IMR-90 (cell line): ENCODE measurements around the gene LRRC61. TPM values are rescaled to one million over a fixed set of nuclear protein-coding genes. Genes with fewer than 3 reads are reported as not detected.

Experiments used
- ATAC-seq: fragments of 200-7000 bp; cut with Tn5 transposase; 2 replicates; pipeline ENCODE4 v1.9.1; 2020; ENCODE audit warnings: low read depth, mild to moderate bottlenecking, moderate library complexity
- BruUV-seq: library from RNA; stranded (reverse); fragments of 400-500 nt; replicated peaks from 2 replicates; lab custom pipeline; 2021; lab: Mats Ljungman, UMichigan
- CTCF ChIA-PET: fragments of 300-600 bp; formaldehyde crosslinking; extraction: SDS; loops from one replicate; lab custom pipeline; 2021; ENCODE audit warnings: antibody characterized with exemption; lab: Yijun Ruan, JAX
- POLR2A ChIA-PET: fragments of 300-600 bp; sonication (Branson Sonifier 250); formaldehyde crosslinking; loops from one replicate; lab custom pipeline; 2022; ENCODE audit warnings: antibody characterized with exemption; ENCODE audit not compliant: unreplicated experiment; lab: Charles Lee
- DNase-seq: peaks from one replicate; pipeline ENCODE4 v3.0.0; 2013
- H2AFZ ChIP-seq: replicated peaks from 2 replicates; pipeline ENCODE3; 2013; ENCODE audit warnings: low read length, mild to moderate bottlenecking; ENCODE audit not compliant: poor library complexity
- H2AK5ac ChIP-seq: 2 replicates; pipeline ENCODE4 v1.6.1; 2013; ENCODE audit warnings: low read depth, low read length, inconsistent platforms
- H2AK9ac ChIP-seq: replicated peaks from 2 replicates; pipeline ENCODE3; 2013; ENCODE audit warnings: mild to moderate bottlenecking, low read depth, low read length, moderate library complexity; ENCODE audit not compliant: poor library complexity
- H2BK120ac ChIP-seq: 2 replicates; pipeline ENCODE4 v1.6.1; 2013; ENCODE audit warnings: low read depth, low read length, inconsistent platforms
- H2BK15ac ChIP-seq: 3 replicates; pipeline ENCODE4 v1.6.1; 2013; ENCODE audit warnings: low read depth, low read length, inconsistent platforms
- H2BK20ac ChIP-seq: 2 replicates; pipeline ENCODE4 v1.6.1; 2013; ENCODE audit warnings: low read depth, mild to moderate bottlenecking, inconsistent platforms, low read length, moderate library complexity
- H2BK5ac ChIP-seq: 2 replicates; pipeline ENCODE4 v1.6.1; 2013; ENCODE audit warnings: mild to moderate bottlenecking, low read depth, low read length, inconsistent platforms; ENCODE audit not compliant: poor library complexity, severe bottlenecking
- H3K14ac ChIP-seq: replicated peaks from 2 replicates; pipeline ENCODE4 v1.6.1; 2013; ENCODE audit warnings: low read depth, low read length, inconsistent platforms
- H3K18ac ChIP-seq: 2 replicates; pipeline ENCODE4 v1.6.1; 2013; ENCODE audit warnings: low read depth, low read length, control low read depth
- H3K23ac ChIP-seq: 2 replicates; pipeline ENCODE4 v1.6.1; 2013; ENCODE audit warnings: low read depth, low read length, inconsistent platforms
- H3K27ac ChIP-seq: 2 replicates; pipeline ENCODE4 v1.5.1; 2013; ENCODE audit warnings: mild to moderate bottlenecking, control low read depth, low read length; ENCODE audit not compliant: insufficient read depth
- H3K27me3 ChIP-seq: 2 replicates; pipeline ENCODE4 v1.6.1; 2013; ENCODE audit warnings: low read length; ENCODE audit not compliant: control insufficient read depth, insufficient read depth
- H3K36me3 ChIP-seq: 2 replicates; pipeline ENCODE4 v1.6.1; 2013; ENCODE audit warnings: low read length, mixed read lengths; ENCODE audit not compliant: control insufficient read depth, insufficient read depth
- H3K4ac ChIP-seq: 2 replicates; pipeline ENCODE4 v1.6.1; 2013; ENCODE audit warnings: low read depth, low read length, inconsistent platforms
- H3K4me1 ChIP-seq: 2 replicates; pipeline ENCODE4 v1.6.1; 2013; ENCODE audit warnings: low read length, mixed read lengths; ENCODE audit not compliant: control insufficient read depth, insufficient read depth
- H3K4me2 ChIP-seq: 2 replicates; pipeline ENCODE4 v1.6.1; 2013; ENCODE audit warnings: low read depth, mild to moderate bottlenecking, control low read depth, low read length, moderate library complexity
- H3K4me3 ChIP-seq: 2 replicates; pipeline ENCODE4 v1.5.1; 2013; ENCODE audit warnings: low read depth, mild to moderate bottlenecking, control low read depth, low read length, moderate library complexity; ENCODE audit not compliant: insufficient read depth
- H3K56ac ChIP-seq: 2 replicates; pipeline ENCODE4 v1.6.1; 2013; ENCODE audit warnings: low read length, inconsistent platforms; ENCODE audit not compliant: insufficient read depth; ENCODE audit errors: extremely low read depth
- H3K79me1 ChIP-seq, 2 experiments: 2 replicates each; pipeline ENCODE4 v1.6.1; 2013; ENCODE audit warnings: low read length in 2 of 2, inconsistent platforms in 1 of 2, low read depth in 1 of 2
- H3K9ac ChIP-seq: 2 replicates; pipeline ENCODE4 v1.6.1; 2013; ENCODE audit warnings: low read depth, low read length, control low read depth
- H3K9me1 ChIP-seq: 2 replicates; pipeline ENCODE4 v1.6.1; 2013; ENCODE audit warnings: low read length, inconsistent platforms; ENCODE audit not compliant: insufficient read depth
- H3K9me3 ChIP-seq: 2 replicates; pipeline ENCODE4 v1.6.1; 2013; ENCODE audit warnings: low read length; ENCODE audit not compliant: control insufficient read depth, insufficient read depth
- H4K20me1 ChIP-seq: 2 replicates; pipeline ENCODE4 v1.6.1; 2013; ENCODE audit warnings: low read length, inconsistent platforms; ENCODE audit not compliant: insufficient read depth
- H4K5ac ChIP-seq: 2 replicates; pipeline ENCODE4 v1.6.1; 2013; ENCODE audit warnings: mild to moderate bottlenecking, low read depth, low read length, control low read depth
- H4K8ac ChIP-seq, 2 experiments: 2 replicates each; pipeline ENCODE4 v1.6.1; 2013; ENCODE audit warnings: low read depth in 2 of 2, low read length in 2 of 2, control low read depth in 1 of 2, inconsistent platforms in 1 of 2
- H4K91ac ChIP-seq: 2 replicates; pipeline ENCODE4 v1.6.1; 2013; ENCODE audit warnings: low read depth, low read length, inconsistent platforms; ENCODE audit not compliant: insufficient read depth
- CEBPB ChIP-seq: IDR thresholded peaks from 2 replicates; pipeline ENCODE4 v1.6.1; 2012; ENCODE audit warnings: low read depth, low read length, improper control_type of control experiment
- CHD1 ChIP-seq: IDR thresholded peaks from 2 replicates; pipeline ENCODE4 v1.6.1; 2012; ENCODE audit warnings: low read depth, low read length, improper control_type of control experiment
- FOS ChIP-seq: fragments of 150-350 bp; IDR thresholded peaks from 2 replicates; pipeline ENCODE4 v1.6.1; 2016; ENCODE audit warnings: low read depth, low read length
- MAFK ChIP-seq: IDR thresholded peaks from 2 replicates; pipeline ENCODE4 v1.6.1; 2012; ENCODE audit warnings: low read depth, low read length, improper control_type of control experiment
- POLR2A ChIP-seq: IDR thresholded peaks from 2 replicates; pipeline ENCODE4 v1.6.1; 2012; ENCODE audit warnings: mild to moderate bottlenecking, low read depth, low read length
- WGBS, 2 experiments: methylation state at CpG; one replicate each; pipeline versions ENCODE4 v1.1.5 to v1.1.7; 2013; ENCODE audit warnings: missing lambda C conversion rate in 2 of 2; ENCODE audit not compliant: insufficient read length in 1 of 2; ENCODE audit errors: extremely low coverage in 2 of 2; 5-methylcytosine and 5-hydroxymethylcytosine counted together
- dilution Hi-C: fragments of 300-500 bp; cut with HindIII; formaldehyde crosslinking; loops from one replicate; pipeline ENCODE4 v1.14.3; 2018; ENCODE audit warnings: low sequenced_read_pairs; ENCODE audit not compliant: unreplicated experiment
- in situ Hi-C: fragments of 300-500 bp; cut with MboI; formaldehyde crosslinking; loops from 3 replicates; pipeline ENCODE4 v1.14.3; 2019; ENCODE audit warnings: low sequenced_read_pairs, inconsistent platforms, mixed read lengths
- intact Hi-C: fragments of 100-400 bp; cut with micrococcal nuclease; formaldehyde crosslinking; loops from 2 replicates; pipeline ENCODE4 v1.10.0; 2022
- polyA plus RNA-seq, 3 experiments: library from polyadenylated mRNA; depleted of rRNA; stranded (reverse); fragments of >200 nt; gene quantifications; 2 replicates each; pipeline ENCODE4 v1.2.3, GENCODE V29; 2012; ENCODE audit warnings: low replicate concordance in 1 of 3
- total RNA-seq: library from RNA; depleted of rRNA; stranded (reverse); fragments of >200 nt; gene quantifications from 2 replicates; pipeline ENCODE4 v1.2.3, GENCODE V29; 2012
- TF ChIP-seq, protein P1 (sequence below): fragments of 150-350 bp; IDR thresholded peaks from 2 replicates; pipeline ENCODE4 v1.6.1; 2016; ENCODE audit warnings: low read depth, mild to moderate bottlenecking, low read length, moderate library complexity, borderline replicate concordance
- TF ChIP-seq, protein P2 (sequence below): fragments of 150-350 bp; IDR thresholded peaks from 2 replicates; pipeline ENCODE4 v1.6.1; 2017; ENCODE audit warnings: mild to moderate bottlenecking, antibody characterized with exemption, low read length, low read depth

LRRC61 gene
- total and polyA plus RNA-seq, 2 of the 4 experiments (the other 2 are of a cell fraction), result 0.07 TPM; not detected in 1

DNA sequence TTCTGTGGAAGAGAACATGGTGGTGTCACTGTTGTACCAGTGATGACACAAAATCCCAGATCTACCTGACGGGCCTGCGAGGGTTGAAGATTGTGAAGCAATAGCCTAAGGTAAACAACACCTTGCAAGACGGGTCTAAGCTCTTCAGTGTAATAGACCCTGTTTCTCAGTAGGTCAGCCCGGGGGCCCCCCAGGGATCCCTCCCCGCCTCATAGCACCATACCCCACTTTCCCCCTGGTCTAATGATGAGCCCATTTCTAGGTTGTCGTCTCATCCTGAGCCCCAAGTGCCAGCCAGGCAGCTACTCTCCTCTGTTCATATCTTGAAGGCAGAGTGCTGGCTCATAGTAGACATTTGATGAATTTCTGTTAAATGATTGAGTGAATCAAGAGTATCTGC, 2.7 kb downstream of the LRRC61 start:
- H3K36me3 ChIP-seq, result no peaks in the 10 kb centered on the region
- H2BK20ac ChIP-seq, result no peak overlapping the region
- no peak for ATAC-seq
- CTCF ChIA-PET, result interaction anchor here (0.9 kb wide), 1 partner anchor 14 kb away, joined by 3 read pairs; no protein-coding TSS in a partner anchor
- no peak overlapping the region for H2AFZ ChIP-seq
- H2BK5ac ChIP-seq, result no peak overlapping the region
- H4K91ac ChIP-seq, result no peak overlapping the region
- TF ChIP-seq, protein P1, sequence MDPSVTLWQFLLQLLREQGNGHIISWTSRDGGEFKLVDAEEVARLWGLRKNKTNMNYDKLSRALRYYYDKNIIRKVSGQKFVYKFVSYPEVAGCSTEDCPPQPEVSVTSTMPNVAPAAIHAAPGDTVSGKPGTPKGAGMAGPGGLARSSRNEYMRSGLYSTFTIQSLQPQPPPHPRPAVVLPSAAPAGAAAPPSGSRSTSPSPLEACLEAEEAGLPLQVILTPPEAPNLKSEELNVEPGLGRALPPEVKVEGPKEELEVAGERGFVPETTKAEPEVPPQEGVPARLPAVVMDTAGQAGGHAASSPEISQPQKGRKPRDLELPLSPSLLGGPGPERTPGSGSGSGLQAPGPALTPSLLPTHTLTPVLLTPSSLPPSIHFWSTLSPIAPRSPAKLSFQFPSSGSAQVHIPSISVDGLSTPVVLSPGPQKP, result no peak
- TF ChIP-seq CHD1, result no peak
- TF ChIP-seq CEBPB, result no peak
- TF ChIP-seq, protein P2, sequence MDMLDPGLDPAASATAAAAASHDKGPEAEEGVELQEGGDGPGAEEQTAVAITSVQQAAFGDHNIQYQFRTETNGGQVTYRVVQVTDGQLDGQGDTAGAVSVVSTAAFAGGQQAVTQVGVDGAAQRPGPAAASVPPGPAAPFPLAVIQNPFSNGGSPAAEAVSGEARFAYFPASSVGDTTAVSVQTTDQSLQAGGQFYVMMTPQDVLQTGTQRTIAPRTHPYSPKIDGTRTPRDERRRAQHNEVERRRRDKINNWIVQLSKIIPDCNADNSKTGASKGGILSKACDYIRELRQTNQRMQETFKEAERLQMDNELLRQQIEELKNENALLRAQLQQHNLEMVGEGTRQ, result no peak
- no peak for TF ChIP-seq MAFK
- no peak for TF ChIP-seq FOS
- TF ChIP-seq POLR2A, result no peak
- BruUV-seq, result no TSS peak
- 80% methylated on average over 1 of the region's 6 CpGs; no CpG with 5 or more reads in 1 of the 2 experiments for WGBS, 2 experiments
- no peak overlapping the region for H3K4me3 ChIP-seq
- no peaks in the 10 kb centered on the region; the same call in 1 of the 2 replicates for H3K27me3 ChIP-seq
- H3K23ac ChIP-seq, result no peak overlapping the region
- H2AK5ac ChIP-seq, result no peak overlapping the region
- no peak overlapping the region for H3K9ac ChIP-seq
- no peak overlapping the region for H3K56ac ChIP-seq
- no peak overlapping the region for H2AK9ac ChIP-seq
- no peak for DNase-seq
- H3K14ac ChIP-seq, result no peak overlapping the region
- H3K9me3 ChIP-seq, result no peaks in the 10 kb centered on the region
- no peak overlapping the region for H2BK120ac ChIP-seq
- H4K8ac ChIP-seq, result no peak overlapping the region
- peaks cover 10% of the 10 kb centered on the region; the same call in 1 of the 2 replicates for H3K4me1 ChIP-seq
- H3K4me2 ChIP-seq, result no peak overlapping the region
- no peak overlapping the region for H4K5ac ChIP-seq
- intact Hi-C loops (no loop called here), dilution Hi-C loops (no loop called here), in situ Hi-C loops (no loop called here)
- H3K27ac ChIP-seq, result no peak overlapping the region
- no peak overlapping the region for H2BK15ac ChIP-seq
- no peaks in the 10 kb centered on the region for H4K20me1 ChIP-seq
- POLR2A ChIA-PET, result interaction anchor here (0.5 kb wide), 1 partner anchor 29 kb away, joined by 6 read pairs; no protein-coding TSS in a partner anchor
- H3K79me1 ChIP-seq, result no peaks in the 10 kb centered on the region
- H3K18ac ChIP-seq, result no peak overlapping the region
- no peaks in the 10 kb centered on the region for H3K9me1 ChIP-seq
- H3K4ac ChIP-seq, result no peak overlapping the region
